SK-N-SH (cell line): ENCODE results near the gene AEBP1. TPM values are rescaled to one million over a fixed set of nuclear protein-coding genes. Genes with fewer than 3 reads are reported as not detected.

Source experiments
- CTCF ChIA-PET: fragments of 300-600, 350-600 bp; formaldehyde crosslinking; extraction: SDS; loops from one replicate; lab custom pipeline; 2021; lab: Yijun Ruan, JAX
- POLR2A ChIA-PET: fragments of 350-600 bp; sonication (Branson Sonifier 250); formaldehyde crosslinking; extraction: SDS; loops from one replicate; lab custom pipeline; 2020; ENCODE audit warnings: antibody characterized with exemption, inconsistent platforms; lab: Yijun Ruan, JAX
- DNase-seq: peaks from one replicate; pipeline ENCODE4 v3.0.0; 2012
- H2AFZ ChIP-seq: fragments of 200-600 bp; sonication (generic); 2 replicates; pipeline ENCODE4 v1.8.1; 2016; ENCODE audit warnings: antibody characterized with exemption, mild to moderate bottlenecking, low read depth
- H3F3A ChIP-seq: fragments of 200-600 bp; sonication (generic); replicated peaks from 2 replicates; pipeline ENCODE3; 2016; ENCODE audit warnings: antibody characterized with exemption, mild to moderate bottlenecking; ENCODE audit not compliant: insufficient read depth
- H3K27ac ChIP-seq, 2 experiments: fragments of 200-500 bp in 1 of 2; fragments of 200-600 bp in 1 of 2; sonication (Bioruptor generic) in 1 of 2; sonication (generic), shearing (Covaris generic) in 1 of 2; 2 replicates each; pipeline versions ENCODE4 v1.5.1 to v1.6.1; 2014 to 2016; ENCODE audit warnings: low read depth in 2 of 2, inconsistent platforms in 1 of 2, low read length in 1 of 2, mild to moderate bottlenecking in 1 of 2, mixed read lengths in 1 of 2
- H3K27me3 ChIP-seq: fragments of 200-600 bp; sonication (generic), shearing (Covaris generic); 2 replicates; pipeline ENCODE4 v1.6.1; 2016; ENCODE audit warnings: mixed run types; ENCODE audit not compliant: insufficient read depth
- H3K36me3 ChIP-seq, 2 experiments: fragments of 200-500 bp in 1 of 2; fragments of 200-600 bp in 1 of 2; sonication (Bioruptor generic) in 1 of 2; sonication (generic) in 1 of 2; replicated peaks in 1 of 2; 2 replicates each; pipeline versions ENCODE3 to v1.5.1; 2014 to 2016; ENCODE audit warnings: low read length in 1 of 2, mild to moderate bottlenecking in 1 of 2; ENCODE audit not compliant: insufficient read depth in 2 of 2, control insufficient read depth in 1 of 2
- H3K4me1 ChIP-seq, 2 experiments: fragments of 200-500 bp in 1 of 2; fragments of 200-600 bp in 1 of 2; sonication (Bioruptor generic) in 1 of 2; sonication (generic), shearing (Covaris generic) in 1 of 2; 2 replicates each; pipeline versions ENCODE4 v1.5.1 to v1.6.1; 2014 to 2016; ENCODE audit warnings: low read depth in 1 of 2, low read length in 1 of 2, mixed run types in 1 of 2; ENCODE audit not compliant: insufficient read depth in 2 of 2, control insufficient read depth in 1 of 2
- H3K4me2 ChIP-seq: fragments of 200-600 bp; sonication (generic), shearing (Covaris generic); 2 replicates; pipeline ENCODE4 v1.6.1; 2017; ENCODE audit warnings: mixed run types
- H3K4me3 ChIP-seq, 2 experiments: fragments of 200-500 bp in 1 of 2; fragments of 200-600 bp in 1 of 2; sonication (Bioruptor generic) in 1 of 2; sonication (generic), shearing (Covaris generic) in 1 of 2; 2 replicates each; pipeline versions ENCODE4 v1.5.1 to v1.8.1; 2014 to 2016; ENCODE audit warnings: low read depth in 2 of 2, inconsistent platforms in 1 of 2, low read length in 1 of 2, mild to moderate bottlenecking in 1 of 2, mixed read lengths in 1 of 2, moderate library complexity in 1 of 2
- H3K79me2 ChIP-seq: fragments of 200-600 bp; sonication (generic); 2 replicates; pipeline ENCODE4 v1.8.1; 2017; ENCODE audit warnings: mild to moderate bottlenecking; ENCODE audit not compliant: insufficient read depth
- H3K9ac ChIP-seq: fragments of 200-600 bp; sonication (generic); 2 replicates; pipeline ENCODE4 v1.6.1; 2017; ENCODE audit warnings: mixed run types
- H3K9me2 ChIP-seq: fragments of 200-600 bp; sonication (generic); 2 replicates; pipeline ENCODE4 v1.6.1; 2017; ENCODE audit warnings: mixed run types
- H3K9me3 ChIP-seq: fragments of 200-600 bp; sonication (generic); 2 replicates; pipeline ENCODE4 v1.6.1; 2017; ENCODE audit warnings: mixed run types, mild to moderate bottlenecking, moderate library complexity
- H4K20me1 ChIP-seq: fragments of 200-600 bp; sonication (generic); 2 replicates; pipeline ENCODE4 v1.6.1; 2017; ENCODE audit warnings: mild to moderate bottlenecking, mixed run types; ENCODE audit not compliant: insufficient read depth
- CHD2 ChIP-seq: fragments of 150-350 bp; IDR thresholded peaks from 2 replicates; pipeline ENCODE4 v1.6.1; 2018; ENCODE audit warnings: low read length; ENCODE audit not compliant: partially characterized antibody
- EP300 ChIP-seq, 2 experiments: IDR thresholded peaks; 2 replicates each; pipeline versions ENCODE4 v1.4.0 to v1.6.1; 2012; ENCODE audit warnings: borderline replicate concordance in 1 of 2, low read depth in 1 of 2, low read length in 1 of 2
- EZH2phosphoT487 ChIP-seq: fragments of 200-600 bp; sonication (generic); IDR thresholded peaks from 2 replicates; pipeline ENCODE4 v1.6.1; 2017; ENCODE audit warnings: low read depth, mixed run types, mild to moderate bottlenecking, antibody characterized with exemption, moderate library complexity, borderline replicate concordance
- FOSL2 ChIP-seq: IDR thresholded peaks from 2 replicates; pipeline ENCODE4 v1.4.0; 2012; ENCODE audit warnings: low read depth, mild to moderate bottlenecking, moderate library complexity, borderline replicate concordance
- FOXM1 ChIP-seq: IDR thresholded peaks from 2 replicates; pipeline ENCODE4 v1.4.0; 2012; ENCODE audit warnings: low read depth, mild to moderate bottlenecking
- GABPA ChIP-seq: IDR thresholded peaks from 2 replicates; pipeline ENCODE4 v1.4.0; 2012; ENCODE audit warnings: low read depth, mild to moderate bottlenecking
- JUND ChIP-seq: IDR thresholded peaks from 2 replicates; pipeline ENCODE4 v1.4.0; 2012
- MEF2A ChIP-seq: IDR thresholded peaks from 2 replicates; pipeline ENCODE4 v1.4.0; 2012; ENCODE audit warnings: low read depth, borderline replicate concordance
- POLR2AphosphoS5 ChIP-seq: IDR thresholded peaks from 2 replicates; pipeline ENCODE4 v1.6.1; 2012; ENCODE audit warnings: low read depth, low read length
- SIN3A ChIP-seq: IDR thresholded peaks from 2 replicates; pipeline ENCODE4 v1.6.1; 2012; ENCODE audit warnings: low read depth, mild to moderate bottlenecking, low read length, moderate library complexity, borderline replicate concordance
- TCF12 ChIP-seq: IDR thresholded peaks from 2 replicates; pipeline ENCODE4 v1.4.0; 2012
- WGBS: methylation state at CpG from one replicate; pipeline ENCODE4 v1.1.6; 2017; ENCODE audit warnings: low lambda C conversion rate; 5-methylcytosine and 5-hydroxymethylcytosine counted together
- polyA plus RNA-seq, 3 experiments: library from polyadenylated mRNA; depleted of rRNA; stranded (reverse); fragments of >200 nt; gene quantifications; 2 replicates each; pipeline ENCODE4 v1.2.3, GENCODE V29; 2012
- TF ChIP-seq, protein P1 (sequence below): IDR thresholded peaks from 2 replicates; pipeline ENCODE4 v1.4.0; 2012; ENCODE audit warnings: low read depth, borderline replicate concordance
- TF ChIP-seq, protein P2 (sequence below): IDR thresholded peaks from 2 replicates; pipeline ENCODE4; 2012
- TF ChIP-seq, protein P3 (sequence below): fragments of 200-600 bp; sonication (generic); IDR thresholded peaks from 2 replicates; pipeline ENCODE4 v1.6.1; 2017; ENCODE audit warnings: antibody characterized with exemption, mild to moderate bottlenecking, moderate library complexity
- TF ChIP-seq, protein P4 (sequence below): IDR thresholded peaks from 2 replicates; pipeline ENCODE4 v1.4.0; 2012; ENCODE audit warnings: low read depth
- TF ChIP-seq, protein P5 (sequence below): IDR thresholded peaks from 2 replicates; pipeline ENCODE4 v1.6.1; 2012; ENCODE audit warnings: mild to moderate bottlenecking, low read depth, low read length, moderate library complexity

AEBP1 gene
- polyA plus RNA-seq, 1 of the 3 experiments (the other 2 are of a cell fraction), result 105 TPM

DNA sequence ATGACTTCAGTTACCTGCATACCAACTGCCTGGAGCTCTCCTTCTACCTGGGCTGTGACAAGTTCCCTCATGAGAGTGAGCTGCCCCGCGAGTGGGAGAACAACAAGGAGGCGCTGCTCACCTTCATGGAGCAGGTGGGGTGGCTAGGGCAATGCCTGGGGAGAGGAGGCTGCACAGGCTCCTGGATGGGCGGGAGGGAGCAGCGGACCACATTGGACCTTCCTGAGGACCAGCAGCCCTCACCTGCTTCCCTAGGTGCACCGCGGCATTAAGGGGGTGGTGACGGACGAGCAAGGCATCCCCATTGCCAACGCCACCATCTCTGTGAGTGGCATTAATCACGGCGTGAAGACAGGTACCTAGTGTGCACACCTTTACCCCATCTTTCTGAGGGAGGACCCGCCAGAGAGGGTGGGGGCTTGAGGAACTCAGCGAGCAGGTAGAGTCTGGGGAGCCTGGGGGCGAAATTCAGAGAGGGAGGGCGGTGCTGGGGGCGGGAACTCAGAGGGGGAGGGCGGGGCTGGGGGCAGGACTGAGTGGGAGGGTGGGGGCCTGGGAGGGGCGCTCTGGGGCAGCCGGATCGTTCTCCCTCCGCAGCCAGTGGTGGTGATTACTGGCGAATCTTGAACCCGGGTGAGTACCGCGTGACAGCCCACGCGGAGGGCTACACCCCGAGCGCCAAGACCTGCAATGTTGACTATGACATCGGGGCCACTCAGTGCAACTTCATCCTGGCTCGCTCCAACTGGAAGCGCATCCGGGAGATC is 9.0 kb downstream of the AEBP1 start:
- ChIA-PET CTCF (interaction anchor here (1.1 to 1.7 kb wide), 2 partner anchors 10 to 18 kb away, joined by 6 read pairs; partner anchors contain the start of gene POLD2), POLR2A (interaction anchor here (1.4 to 3.0 kb wide), 2 partner anchors 10 to 87 kb away, joined by 4 to 18 read pairs; partner anchors contain the start of genes POLD2 and YKT6)
- H3K9me3 ChIP-seq, result no peaks in the 10 kb centered on the region
- H3F3A ChIP-seq, result peaks cover 26% of the 10 kb centered on the region
- no peak overlapping the region for H2AFZ ChIP-seq
- 0 out of 2 replicates have a peak, but pooled peaks have one; percentile 6 for TF ChIP-seq POLR2AphosphoS5
- TF ChIP-seq TCF12, result no peak
- peak; percentile 62 for DNase-seq
- H4K20me1 ChIP-seq, result peaks cover 12% of the 10 kb centered on the region; the same call in 1 of the 2 replicates
- peaks cover 22 to 89% of the 10 kb centered on the region in 2 experiments for H3K36me3 ChIP-seq
- no peaks in the 10 kb centered on the region for H3K9me2 ChIP-seq
- no peak overlapping the region for H3K27ac ChIP-seq
- no peak overlapping the region for H3K9ac ChIP-seq
- no peaks in the 10 kb centered on the region for H3K27me3 ChIP-seq
- H3K4me2 ChIP-seq, result no peak overlapping the region
- WGBS, result 92% methylated on average over 34 of the region's 34 CpGs
- H3K4me1 ChIP-seq, result peaks cover 0 to 13% of the 10 kb centered on the region in 2 experiments; a peak in 1 of 4 replicates
- H3K79me2 ChIP-seq, result peaks cover 1% of the 10 kb centered on the region; the same call in 1 of the 2 replicates
- no peak overlapping the region for H3K4me3 ChIP-seq

DNA sequence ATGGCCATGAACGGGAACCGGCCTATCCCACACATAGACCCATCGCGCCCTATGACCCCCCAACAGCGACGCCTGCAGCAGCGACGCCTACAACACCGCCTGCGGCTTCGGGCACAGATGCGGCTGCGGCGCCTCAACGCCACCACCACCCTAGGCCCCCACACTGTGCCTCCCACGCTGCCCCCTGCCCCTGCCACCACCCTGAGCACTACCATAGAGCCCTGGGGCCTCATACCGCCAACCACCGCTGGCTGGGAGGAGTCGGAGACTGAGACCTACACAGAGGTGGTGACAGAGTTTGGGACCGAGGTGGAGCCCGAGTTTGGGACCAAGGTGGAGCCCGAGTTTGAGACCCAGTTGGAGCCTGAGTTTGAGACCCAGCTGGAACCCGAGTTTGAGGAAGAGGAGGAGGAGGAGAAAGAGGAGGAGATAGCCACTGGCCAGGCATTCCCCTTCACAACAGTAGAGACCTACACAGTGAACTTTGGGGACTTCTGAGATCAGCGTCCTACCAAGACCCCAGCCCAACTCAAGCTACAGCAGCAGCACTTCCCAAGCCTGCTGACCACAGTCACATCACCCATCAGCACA is 9.7 kb downstream of the AEBP1 start:
- Histone ChIP-seq H3F3A (peaks cover 26% of the 10 kb centered on the region), H3K79me2 (0 out of 2 replicates have a peak, but pooled peaks cover 3% of the 10 kb centered on the region), H3K9ac (no peak overlapping the region), H3K4me1 (peaks cover 0 to 13% of the 10 kb centered on the region in 2 experiments; a peak in 1 of 4 replicates), H3K9me2 (no peaks in the 10 kb centered on the region), H3K9me3 (no peaks in the 10 kb centered on the region), H3K4me3 (no peak overlapping the region), H3K36me3 (peaks cover 22 to 83% of the 10 kb centered on the region in 2 experiments), H2AFZ (no peak overlapping the region), H3K27me3 (no peaks in the 10 kb centered on the region), H4K20me1 (peaks cover 12% of the 10 kb centered on the region; the same call in 1 of the 2 replicates), H3K27ac (no peak overlapping the region), H3K4me2 (no peak overlapping the region)
- no peak for DNase-seq
- WGBS, result 97% methylated on average over 22 of the region's 24 CpGs
- POLR2A ChIA-PET, result interaction anchor here (3.0 kb wide), 1 partner anchor 9 kb away, joined by 18 read pairs; the partner anchor contains the start of gene POLD2
- CTCF ChIA-PET, result interaction anchor here (1.7 kb wide), 1 partner anchor 10 kb away, joined by 6 read pairs; the partner anchor contains the start of gene POLD2
- TF ChIP-seq, protein P1, sequence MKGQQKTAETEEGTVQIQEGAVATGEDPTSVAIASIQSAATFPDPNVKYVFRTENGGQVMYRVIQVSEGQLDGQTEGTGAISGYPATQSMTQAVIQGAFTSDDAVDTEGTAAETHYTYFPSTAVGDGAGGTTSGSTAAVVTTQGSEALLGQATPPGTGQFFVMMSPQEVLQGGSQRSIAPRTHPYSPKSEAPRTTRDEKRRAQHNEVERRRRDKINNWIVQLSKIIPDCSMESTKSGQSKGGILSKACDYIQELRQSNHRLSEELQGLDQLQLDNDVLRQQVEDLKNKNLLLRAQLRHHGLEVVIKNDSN, result no peak
- TF ChIP-seq CHD2, result no peak
- no peak for TF ChIP-seq FOXM1
- TF ChIP-seq, protein P2, sequence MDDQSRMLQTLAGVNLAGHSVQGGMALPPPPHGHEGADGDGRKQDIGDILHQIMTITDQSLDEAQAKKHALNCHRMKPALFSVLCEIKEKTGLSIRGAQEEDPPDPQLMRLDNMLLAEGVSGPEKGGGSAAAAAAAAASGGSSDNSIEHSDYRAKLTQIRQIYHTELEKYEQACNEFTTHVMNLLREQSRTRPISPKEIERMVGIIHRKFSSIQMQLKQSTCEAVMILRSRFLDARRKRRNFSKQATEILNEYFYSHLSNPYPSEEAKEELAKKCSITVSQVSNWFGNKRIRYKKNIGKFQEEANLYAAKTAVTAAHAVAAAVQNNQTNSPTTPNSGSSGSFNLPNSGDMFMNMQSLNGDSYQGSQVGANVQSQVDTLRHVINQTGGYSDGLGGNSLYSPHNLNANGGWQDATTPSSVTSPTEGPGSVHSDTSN, result no peak
- no peak for TF ChIP-seq MEF2A
- no peak for TF ChIP-seq FOSL2
- no peak for TF ChIP-seq EP300 (IDR thresholded peaks at IDR 0.05; ENCODE audit: borderline replicate concordance in 1 of 2, low read depth in 1 of 2, low read length in 1 of 2)
- no peak for TF ChIP-seq POLR2AphosphoS5
- TF ChIP-seq, protein P3, sequence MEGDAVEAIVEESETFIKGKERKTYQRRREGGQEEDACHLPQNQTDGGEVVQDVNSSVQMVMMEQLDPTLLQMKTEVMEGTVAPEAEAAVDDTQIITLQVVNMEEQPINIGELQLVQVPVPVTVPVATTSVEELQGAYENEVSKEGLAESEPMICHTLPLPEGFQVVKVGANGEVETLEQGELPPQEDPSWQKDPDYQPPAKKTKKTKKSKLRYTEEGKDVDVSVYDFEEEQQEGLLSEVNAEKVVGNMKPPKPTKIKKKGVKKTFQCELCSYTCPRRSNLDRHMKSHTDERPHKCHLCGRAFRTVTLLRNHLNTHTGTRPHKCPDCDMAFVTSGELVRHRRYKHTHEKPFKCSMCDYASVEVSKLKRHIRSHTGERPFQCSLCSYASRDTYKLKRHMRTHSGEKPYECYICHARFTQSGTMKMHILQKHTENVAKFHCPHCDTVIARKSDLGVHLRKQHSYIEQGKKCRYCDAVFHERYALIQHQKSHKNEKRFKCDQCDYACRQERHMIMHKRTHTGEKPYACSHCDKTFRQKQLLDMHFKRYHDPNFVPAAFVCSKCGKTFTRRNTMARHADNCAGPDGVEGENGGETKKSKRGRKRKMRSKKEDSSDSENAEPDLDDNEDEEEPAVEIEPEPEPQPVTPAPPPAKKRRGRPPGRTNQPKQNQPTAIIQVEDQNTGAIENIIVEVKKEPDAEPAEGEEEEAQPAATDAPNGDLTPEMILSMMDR, result no peak
- TF ChIP-seq, protein P4, sequence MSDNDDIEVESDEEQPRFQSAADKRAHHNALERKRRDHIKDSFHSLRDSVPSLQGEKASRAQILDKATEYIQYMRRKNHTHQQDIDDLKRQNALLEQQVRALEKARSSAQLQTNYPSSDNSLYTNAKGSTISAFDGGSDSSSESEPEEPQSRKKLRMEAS, result no peak
- no peak for TF ChIP-seq SIN3A
- no peak for TF ChIP-seq GABPA
- no peak for TF ChIP-seq JUND
- TF ChIP-seq, protein P5, sequence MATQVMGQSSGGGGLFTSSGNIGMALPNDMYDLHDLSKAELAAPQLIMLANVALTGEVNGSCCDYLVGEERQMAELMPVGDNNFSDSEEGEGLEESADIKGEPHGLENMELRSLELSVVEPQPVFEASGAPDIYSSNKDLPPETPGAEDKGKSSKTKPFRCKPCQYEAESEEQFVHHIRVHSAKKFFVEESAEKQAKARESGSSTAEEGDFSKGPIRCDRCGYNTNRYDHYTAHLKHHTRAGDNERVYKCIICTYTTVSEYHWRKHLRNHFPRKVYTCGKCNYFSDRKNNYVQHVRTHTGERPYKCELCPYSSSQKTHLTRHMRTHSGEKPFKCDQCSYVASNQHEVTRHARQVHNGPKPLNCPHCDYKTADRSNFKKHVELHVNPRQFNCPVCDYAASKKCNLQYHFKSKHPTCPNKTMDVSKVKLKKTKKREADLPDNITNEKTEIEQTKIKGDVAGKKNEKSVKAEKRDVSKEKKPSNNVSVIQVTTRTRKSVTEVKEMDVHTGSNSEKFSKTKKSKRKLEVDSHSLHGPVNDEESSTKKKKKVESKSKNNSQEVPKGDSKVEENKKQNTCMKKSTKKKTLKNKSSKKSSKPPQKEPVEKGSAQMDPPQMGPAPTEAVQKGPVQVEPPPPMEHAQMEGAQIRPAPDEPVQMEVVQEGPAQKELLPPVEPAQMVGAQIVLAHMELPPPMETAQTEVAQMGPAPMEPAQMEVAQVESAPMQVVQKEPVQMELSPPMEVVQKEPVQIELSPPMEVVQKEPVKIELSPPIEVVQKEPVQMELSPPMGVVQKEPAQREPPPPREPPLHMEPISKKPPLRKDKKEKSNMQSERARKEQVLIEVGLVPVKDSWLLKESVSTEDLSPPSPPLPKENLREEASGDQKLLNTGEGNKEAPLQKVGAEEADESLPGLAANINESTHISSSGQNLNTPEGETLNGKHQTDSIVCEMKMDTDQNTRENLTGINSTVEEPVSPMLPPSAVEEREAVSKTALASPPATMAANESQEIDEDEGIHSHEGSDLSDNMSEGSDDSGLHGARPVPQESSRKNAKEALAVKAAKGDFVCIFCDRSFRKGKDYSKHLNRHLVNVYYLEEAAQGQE, result no peak
- TF ChIP-seq EZH2phosphoT487, result no peak
